ENCODE measurements around the gene IL12B.
"Not testable (repeated sequence)": the region's sequence is repeated elsewhere in the genome, so short reads cannot be mapped to it uniquely, and the experiment has no call there.

IL12B gene

GRCh38 chr5:159304961-159305595 lies 25.2 kb downstream of the IL12B start:
- Histone ChIP-seq H3K4ac (ENCODE audit: low read depth, low read length) (no peak overlapping the region), H3K36me3 (ENCODE audit: control insufficient read depth in 1 of 2, insufficient read depth in 2 of 2, low read length in 2 of 2) (no peaks in the 10 kb centered on the region), H2BK120ac (ENCODE audit: insufficient read depth, low read length, poor library complexity) (no peak overlapping the region), H2AFZ (ENCODE audit: insufficient read depth, low read length, poor library complexity) (no peak overlapping the region), H3K23ac (ENCODE audit: low read length) (no peak overlapping the region), H2AK5ac (ENCODE audit: low read length) (no peak overlapping the region), H3K9ac (ENCODE audit: low read length) (no peak overlapping the region), H3K4me3 (ENCODE audit: low read depth, low read length) (no peak overlapping the region), H3K79me1 (ENCODE audit: low read length) (no peaks in the 10 kb centered on the region), H3K79me2 (ENCODE audit: control insufficient read depth, insufficient read depth, low read length, poor library complexity) (no peaks in the 10 kb centered on the region), H2BK5ac (ENCODE audit: low read depth, low read length, poor library complexity) (no peak overlapping the region), H4K8ac (ENCODE audit: low read depth, low read length) (no peak overlapping the region), H2BK12ac (ENCODE audit: low read length) (no peak overlapping the region), H3K14ac (ENCODE audit: low read length) (no peak overlapping the region), H3K18ac (ENCODE audit: low read length) (no peak overlapping the region), H3K4me2 (ENCODE audit: low read length) (no peak overlapping the region), H3K9me3 (ENCODE audit: insufficient read depth, low read depth, low read length) (peaks cover 4% of the 10 kb centered on the region), H3K4me1 (ENCODE audit: control insufficient read depth in 1 of 2, insufficient read depth in 2 of 2, low read length in 2 of 2) (no peaks in the 10 kb centered on the region), H3K27me3 (ENCODE audit: insufficient read depth, low read length) (no peaks in the 10 kb centered on the region), H3K27ac (ENCODE audit: low read depth, low read length) (no peak overlapping the region), H4K12ac (ENCODE audit: low read depth, low read length) (no peak overlapping the region), H4K91ac (ENCODE audit: low read depth, low read length) (no peak overlapping the region)
- no peak for DNase-seq
- WGBS (ENCODE audit: extremely low coverage, insufficient coverage, insufficient read length): no CpG with 5 or more reads among the region's 5 CpGs

- WGBS (ENCODE audit: extremely low coverage, insufficient coverage, insufficient read length): no CpG with 5 or more reads among the region's 4 CpGs
- no peak overlapping the region for H3K4ac ChIP-seq (ENCODE audit: low read depth, low read length)
- no peaks in the 10 kb centered on the region for H3K36me3 ChIP-seq (ENCODE audit: control insufficient read depth in 1 of 2, insufficient read depth in 2 of 2, low read length in 2 of 2)
- H3K14ac ChIP-seq (ENCODE audit: low read length): no peak overlapping the region
- H3K4me1 ChIP-seq (ENCODE audit: control insufficient read depth in 1 of 2, insufficient read depth in 2 of 2, low read length in 2 of 2): no peaks in the 10 kb centered on the region
- no peak overlapping the region for H3K23ac ChIP-seq (ENCODE audit: low read length)
- no peak overlapping the region for H2AFZ ChIP-seq (ENCODE audit: insufficient read depth, low read length, poor library complexity)
- H3K27me3 ChIP-seq (ENCODE audit: insufficient read depth, low read length): no peaks in the 10 kb centered on the region
- no peak overlapping the region for H3K18ac ChIP-seq (ENCODE audit: low read length)
- H3K79me2 ChIP-seq (ENCODE audit: control insufficient read depth, insufficient read depth, low read length, poor library complexity): no peaks in the 10 kb centered on the region
- no peak overlapping the region for H3K4me3 ChIP-seq (ENCODE audit: low read depth, low read length)
- no peaks in the 10 kb centered on the region for H3K79me1 ChIP-seq (ENCODE audit: low read length)
- H3K27ac ChIP-seq (ENCODE audit: low read depth, low read length): no peak overlapping the region
- H3K9me3 ChIP-seq (ENCODE audit: insufficient read depth, low read depth, low read length): peaks cover 5% of the 10 kb centered on the region
- H2AK5ac ChIP-seq (ENCODE audit: low read length): no peak overlapping the region
- H4K91ac ChIP-seq (ENCODE audit: low read depth, low read length): no peak overlapping the region
- H2BK5ac ChIP-seq (ENCODE audit: low read depth, low read length, poor library complexity): no peak overlapping the region
- DNase-seq: no peak
- H4K8ac ChIP-seq (ENCODE audit: low read depth, low read length): no peak overlapping the region
- no peak overlapping the region for H3K4me2 ChIP-seq (ENCODE audit: low read length)
- no peak overlapping the region for H4K12ac ChIP-seq (ENCODE audit: low read depth, low read length)
- H3K9ac ChIP-seq (ENCODE audit: low read length): no peak overlapping the region
- H2BK12ac ChIP-seq (ENCODE audit: low read length): no peak overlapping the region
- no peak overlapping the region for H2BK120ac ChIP-seq (ENCODE audit: insufficient read depth, low read length, poor library complexity)
Measured at GRCh38 chr5:159303286-159303685, 27.0 kb downstream of the IL12B start.

- not testable (repeated sequence) for H3K36me3 ChIP-seq (ENCODE audit: control insufficient read depth in 1 of 2, insufficient read depth in 2 of 2, low read length in 2 of 2); H3K9ac ChIP-seq (ENCODE audit: low read length); H3K18ac ChIP-seq (ENCODE audit: low read length); H3K4ac ChIP-seq (ENCODE audit: low read depth, low read length); H4K8ac ChIP-seq (ENCODE audit: low read depth, low read length); H2AK5ac ChIP-seq (ENCODE audit: low read length); H2BK12ac ChIP-seq (ENCODE audit: low read length); H3K9me3 ChIP-seq (ENCODE audit: insufficient read depth, low read depth, low read length); H2AFZ ChIP-seq (ENCODE audit: insufficient read depth, low read length, poor library complexity); H3K4me2 ChIP-seq (ENCODE audit: low read length); H4K91ac ChIP-seq (ENCODE audit: low read depth, low read length); H2BK5ac ChIP-seq (ENCODE audit: low read depth, low read length, poor library complexity); H3K79me2 ChIP-seq (ENCODE audit: control insufficient read depth, insufficient read depth, low read length, poor library complexity); H3K79me1 ChIP-seq (ENCODE audit: low read length); H3K14ac ChIP-seq (ENCODE audit: low read length); H2BK120ac ChIP-seq (ENCODE audit: insufficient read depth, low read length, poor library complexity); H3K23ac ChIP-seq (ENCODE audit: low read length); H3K4me3 ChIP-seq (ENCODE audit: low read depth, low read length); H3K4me1 ChIP-seq (ENCODE audit: control insufficient read depth in 1 of 2, insufficient read depth in 2 of 2, low read length in 2 of 2); H3K27me3 ChIP-seq (ENCODE audit: insufficient read depth, low read length); H3K27ac ChIP-seq (ENCODE audit: low read depth, low read length); H4K12ac ChIP-seq (ENCODE audit: low read depth, low read length)
- DNase-seq: peak; percentile 80 to 85
- no CpG with 5 or more reads among the region's 13 CpGs for WGBS (ENCODE audit: extremely low coverage, insufficient coverage, insufficient read length)
Measured at GRCh38 chr5:159301929-159302860, 28.1 kb downstream of the IL12B start.

- Histone ChIP-seq H3K79me2 (ENCODE audit: control insufficient read depth, insufficient read depth, low read length, poor library complexity) (no peaks in the 10 kb centered on the region), H3K4ac (ENCODE audit: low read depth, low read length) (no peak overlapping the region), H3K9me3 (ENCODE audit: insufficient read depth, low read depth, low read length) (peaks cover 8% of the 10 kb centered on the region), H2AFZ (ENCODE audit: insufficient read depth, low read length, poor library complexity) (no peak overlapping the region), H4K12ac (ENCODE audit: low read depth, low read length) (no peak overlapping the region), H3K9ac (ENCODE audit: low read length) (no peak overlapping the region), H3K18ac (ENCODE audit: low read length) (no peak overlapping the region), H4K91ac (ENCODE audit: low read depth, low read length) (no peak overlapping the region), H3K36me3 (ENCODE audit: control insufficient read depth in 1 of 2, insufficient read depth in 2 of 2, low read length in 2 of 2) (no peaks in the 10 kb centered on the region), H3K27me3 (ENCODE audit: insufficient read depth, low read length) (no peaks in the 10 kb centered on the region), H3K4me1 (ENCODE audit: control insufficient read depth in 1 of 2, insufficient read depth in 2 of 2, low read length in 2 of 2) (no peaks in the 10 kb centered on the region), H2BK5ac (ENCODE audit: low read depth, low read length, poor library complexity) (no peak overlapping the region), H3K4me2 (ENCODE audit: low read length) (no peak overlapping the region), H2BK12ac (ENCODE audit: low read length) (no peak overlapping the region), H3K4me3 (ENCODE audit: low read depth, low read length) (no peak overlapping the region), H2AK5ac (ENCODE audit: low read length) (no peak overlapping the region), H3K79me1 (ENCODE audit: low read length) (no peaks in the 10 kb centered on the region), H3K27ac (ENCODE audit: low read depth, low read length) (no peak overlapping the region), H3K14ac (ENCODE audit: low read length) (no peak overlapping the region), H2BK120ac (ENCODE audit: insufficient read depth, low read length, poor library complexity) (no peak overlapping the region), H3K23ac (ENCODE audit: low read length) (no peak overlapping the region), H4K8ac (ENCODE audit: low read depth, low read length) (no peak overlapping the region)
- no peak for DNase-seq
- no CpG with 5 or more reads among the region's 3 CpGs for WGBS (ENCODE audit: extremely low coverage, insufficient coverage, insufficient read length)
Measured at GRCh38 chr5:159301466-159301865, 28.8 kb downstream of the IL12B start.

Measured in trophoblast cell (in vitro differentiated cells and primary cell).